CD4-positive, CD25-positive, alpha-beta regulatory T cell (primary cell): ENCODE data around the gene MSANTD4. TPM values are rescaled to one million over a fixed set of nuclear protein-coding genes. Genes with fewer than 3 reads are reported as not detected.

Experiments
- ATAC-seq, 2 donors: fragments of 150-1000 bp; cut with Tn5 transposase; one replicate each; pipeline ENCODE4 v1.10.0; 2021; ENCODE audit warnings: low read depth in 2 of 2, moderate number of reproducible peaks in 2 of 2, moderate library complexity in 1 of 2
- DNase-seq, 3 donors: peaks; one replicate each; pipeline versions ENCODE4 v3.0.0 to v3.0.0-alpha.2; 2012 to 2022; ENCODE audit warnings: mixed read lengths in 1 of 3
- H3K27ac ChIP-seq: one replicate; pipeline ENCODE4 v1.7.0; 2013; ENCODE audit warnings: mild to moderate bottlenecking, low read length; ENCODE audit not compliant: insufficient read depth, poor library complexity, severe bottlenecking
- H3K27me3 ChIP-seq: one replicate; pipeline ENCODE4 v1.7.0; 2013; ENCODE audit warnings: low read length; ENCODE audit not compliant: control insufficient read depth, insufficient read depth
- H3K36me3 ChIP-seq: one replicate; pipeline ENCODE4 v1.7.0; 2013; ENCODE audit warnings: mild to moderate bottlenecking, low read length, moderate library complexity; ENCODE audit not compliant: control insufficient read depth, insufficient read depth
- H3K4me1 ChIP-seq: 2 replicates; pipeline ENCODE4 v1.7.0; 2013; ENCODE audit warnings: mild to moderate bottlenecking, low read length; ENCODE audit not compliant: insufficient read depth, control insufficient read depth, poor library complexity, severe bottlenecking
- H3K4me3 ChIP-seq: one replicate; pipeline ENCODE4 v1.7.0; 2013; ENCODE audit warnings: low read depth, mild to moderate bottlenecking, low read length, moderate library complexity
- H3K9me3 ChIP-seq, 2 experiments: 1 replicate in 1 of 2; 2 replicates in 1 of 2; pipeline ENCODE4 v1.7.0; 2013; ENCODE audit warnings: low read length in 2 of 2, mild to moderate bottlenecking in 1 of 2, moderate library complexity in 1 of 2; ENCODE audit not compliant: control insufficient read depth in 2 of 2
- H3K27ac Mint-ChIP-seq, 3 donors: one replicate each; pipeline ENCODE4 v1.8.0; 2020 to 2022; ENCODE audit warnings: mild to moderate bottlenecking in 3 of 3, mixed read lengths in 3 of 3, moderate library complexity in 2 of 3
- H3K27me3 Mint-ChIP-seq: one replicate; pipeline ENCODE4 v1.8.0; 2022; ENCODE audit warnings: mild to moderate bottlenecking, mixed read lengths
- H3K36me3 Mint-ChIP-seq: one replicate; pipeline ENCODE4 v1.8.0; 2020; ENCODE audit warnings: mixed read lengths
- H3K4me1 Mint-ChIP-seq, 4 donors: one replicate each; pipeline ENCODE4 v1.8.0; 2020 to 2022; ENCODE audit warnings: mixed read lengths in 4 of 4, mild to moderate bottlenecking in 1 of 4
- H3K4me3 Mint-ChIP-seq, 4 donors: one replicate each; pipeline ENCODE4 v1.8.0; 2020 to 2022; ENCODE audit warnings: mild to moderate bottlenecking in 4 of 4, mixed read lengths in 4 of 4, moderate library complexity in 3 of 4
- H3K9me3 Mint-ChIP-seq, 7 donors: one replicate each; pipeline ENCODE4 v1.8.0; 2020 to 2022; ENCODE audit warnings: mixed read lengths in 7 of 7, mild to moderate bottlenecking in 3 of 7, moderate library complexity in 2 of 7
- polyA plus RNA-seq, 4 donors: library from polyadenylated mRNA; unstranded; fragments of 300-500 nt; fragmentation: Illumina TruSeq; gene quantifications; one replicate each; pipeline ENCODE4 v1.2.3, GENCODE V29; 2021
- total RNA-seq: library from RNA; stranded (reverse); gene quantifications from one replicate; pipeline ENCODE4 v1.2.3, GENCODE V29; 2022

Gene MSANTD4
- total and polyA plus RNA-seq, 5 donors from 2014 or later = 4.0 to 8.3 (median 5.3) TPM

- H3K27me3 ChIP-seq = no peaks in the 10 kb centered on the region
- H3K36me3 ChIP-seq = no peaks in the 10 kb centered on the region
- Mint-ChIP-seq H3K4me3 (no peak overlapping the region), H3K27ac (no peak overlapping the region), H3K9me3 (peaks cover 0 to 3% (median 0%) of the 10 kb centered on the region in 7 donors), H3K27me3 (peaks cover 4% of the 10 kb centered on the region), H3K36me3 (no peaks in the 10 kb centered on the region), H3K4me1 (no peaks in the 10 kb centered on the region)
- H3K4me1 ChIP-seq = no peaks in the 10 kb centered on the region
- no peak overlapping the region for H3K4me3 ChIP-seq
- DNase-seq (no peak), ATAC-seq (no peak)
- no peaks in the 10 kb centered on the region for H3K9me3 ChIP-seq
- no peak overlapping the region for H3K27ac ChIP-seq
These were observed 41.9 kb downstream of the MSANTD4 start for GRCh38 chr11:105979997-105980703.

DNA sequence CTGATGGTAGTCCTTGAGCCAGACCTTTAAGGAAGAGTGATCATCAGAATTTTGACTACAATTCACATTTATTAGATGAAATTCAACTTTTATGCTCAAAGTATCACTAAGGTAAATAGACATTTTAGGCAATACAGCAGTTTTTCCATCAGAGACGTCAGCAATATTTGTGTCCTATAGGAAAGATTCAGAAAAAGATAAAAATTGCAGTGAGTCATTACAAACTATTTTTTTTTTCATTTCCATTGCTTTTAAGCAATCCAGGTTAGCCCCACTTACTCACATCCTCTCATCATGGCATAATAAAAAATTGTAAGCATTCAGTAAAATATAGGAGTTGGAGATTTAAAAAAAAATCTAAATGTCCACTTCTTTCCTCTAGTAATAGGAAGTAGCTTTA, 46.9 kb downstream of the MSANTD4 start:
- H3K27ac ChIP-seq = no peak overlapping the region
- Mint-ChIP-seq H3K4me3 (no peak overlapping the region), H3K27me3 (peaks cover 4% of the 10 kb centered on the region), H3K4me1 (no peaks in the 10 kb centered on the region), H3K27ac (no peak overlapping the region), H3K36me3 (no peaks in the 10 kb centered on the region), H3K9me3 (no peaks in the 10 kb centered on the region)
- H3K4me3 ChIP-seq = no peak overlapping the region
- H3K27me3 ChIP-seq = no peaks in the 10 kb centered on the region
- H3K9me3 ChIP-seq = no peaks in the 10 kb centered on the region
- no peak for DNase-seq
- H3K4me1 ChIP-seq = no peaks in the 10 kb centered on the region
- no peak for ATAC-seq
- H3K36me3 ChIP-seq = no peaks in the 10 kb centered on the region

DNA sequence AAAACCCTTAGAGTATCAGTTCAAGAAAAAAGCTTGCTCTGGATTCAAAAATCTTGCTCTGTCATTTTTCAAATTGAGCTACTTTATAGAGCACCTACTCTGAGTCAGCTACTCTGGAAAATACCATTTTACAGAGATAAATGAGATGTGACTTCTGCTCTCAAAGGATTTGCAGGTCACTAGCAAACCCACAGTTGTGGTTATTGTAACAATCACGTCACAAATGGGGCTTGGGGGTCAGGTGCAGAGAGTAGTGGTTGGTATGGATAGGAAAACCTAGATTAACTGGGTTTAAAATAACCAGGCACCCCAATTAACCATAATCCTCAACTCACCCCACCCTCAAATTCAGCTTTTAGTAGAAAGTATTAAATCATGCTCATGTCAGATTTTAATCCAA, 52.3 kb downstream of the MSANTD4 start:
- Mint-ChIP-seq H3K4me3 (no peak overlapping the region), H3K36me3 (no peaks in the 10 kb centered on the region), H3K27me3 (no peaks in the 10 kb centered on the region), H3K4me1 (no peaks in the 10 kb centered on the region), H3K9me3 (no peaks in the 10 kb centered on the region), H3K27ac (no peak overlapping the region)
- H3K4me1 ChIP-seq = no peaks in the 10 kb centered on the region
- no peaks in the 10 kb centered on the region for H3K27me3 ChIP-seq
- no peak overlapping the region for H3K4me3 ChIP-seq
- no peaks in the 10 kb centered on the region for H3K36me3 ChIP-seq
- no peak overlapping the region for H3K27ac ChIP-seq
- DNase-seq (no peak), ATAC-seq (no peak)
- H3K9me3 ChIP-seq = no peaks in the 10 kb centered on the region

GRCh38 chr11:105968021-105968697, 53.9 kb downstream of the MSANTD4 start:
- Mint-ChIP-seq H3K36me3 (no peaks in the 10 kb centered on the region), H3K4me3 (no peak overlapping the region), H3K27ac (no peak overlapping the region), H3K9me3 (no peaks in the 10 kb centered on the region), H3K27me3 (no peaks in the 10 kb centered on the region), H3K4me1 (no peaks in the 10 kb centered on the region)
- H3K4me3 ChIP-seq = no peak overlapping the region
- no peak for DNase-seq
- no peaks in the 10 kb centered on the region for H3K36me3 ChIP-seq
- no peaks in the 10 kb centered on the region for H3K4me1 ChIP-seq
- ATAC-seq = no peak
- H3K27me3 ChIP-seq = no peaks in the 10 kb centered on the region
- H3K27ac ChIP-seq = no peak overlapping the region
- H3K9me3 ChIP-seq = no peaks in the 10 kb centered on the region

- no peaks in the 10 kb centered on the region for H3K4me1 Mint-ChIP-seq
- Histone ChIP-seq H3K27me3 (no peaks in the 10 kb centered on the region), H3K9me3 (no peaks in the 10 kb centered on the region), H3K36me3 (no peaks in the 10 kb centered on the region), H3K27ac (no peak overlapping the region), H3K4me3 (no peak overlapping the region), H3K4me1 (no peaks in the 10 kb centered on the region)
- no peaks in the 10 kb centered on the region for H3K27me3 Mint-ChIP-seq
- ATAC-seq (no peak), DNase-seq (no peak)
- no peak overlapping the region for H3K4me3 Mint-ChIP-seq
- no peak overlapping the region for H3K27ac Mint-ChIP-seq
- H3K9me3 Mint-ChIP-seq = peaks cover 0 to 15% (median 0%) of the 10 kb centered on the region in 7 donors
- no peaks in the 10 kb centered on the region for H3K36me3 Mint-ChIP-seq
These were observed 61.5 kb downstream of the MSANTD4 start for GRCh38 chr11:105960252-105961245.

Other genes with a start within 250 kb of the MSANTD4 start
- gene KBTBD3, start 55.1 kb upstream of the MSANTD4 start, total RNA-seq = 9.0 TPM
- 10 to 100 TPM in 1 of 4 donors, 1 to 10 TPM in 3; 7.8 to 12.5 (median 9.5) TPM for gene KBTBD3, start 55.1 kb upstream of the MSANTD4 start, polyA plus RNA-seq
- gene AASDHPPT, start 55.4 kb upstream of the MSANTD4 start, total RNA-seq = 21.8 TPM
- 10 to 100 TPM; 48.8 to 54.2 (median 50.4) TPM for gene AASDHPPT, start 55.4 kb upstream of the MSANTD4 start, polyA plus RNA-seq